ENCODE measurements around the gene HDC.

The HDC gene

DNA sequence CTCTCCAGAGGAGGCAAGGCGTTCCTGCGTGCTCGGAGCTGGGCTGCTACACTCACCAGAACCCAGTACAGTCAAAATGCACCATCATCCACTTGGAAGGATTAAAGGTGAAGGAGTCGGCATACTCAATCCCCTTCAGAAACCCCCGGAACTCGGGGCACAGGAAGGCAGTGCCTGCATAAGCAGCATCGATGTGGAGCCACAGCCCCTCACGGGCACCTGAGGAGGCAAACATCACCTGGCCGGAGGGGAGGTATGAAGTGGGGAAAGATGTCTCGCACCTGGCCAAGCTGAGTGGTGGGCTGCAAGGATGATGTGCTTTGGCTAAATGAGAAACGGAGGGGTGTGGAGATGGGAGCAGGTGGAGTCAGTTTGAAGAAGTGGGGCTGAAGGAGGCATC, 13.0 kb downstream of the HDC start:
- DNase-seq, result no peak

DNA sequence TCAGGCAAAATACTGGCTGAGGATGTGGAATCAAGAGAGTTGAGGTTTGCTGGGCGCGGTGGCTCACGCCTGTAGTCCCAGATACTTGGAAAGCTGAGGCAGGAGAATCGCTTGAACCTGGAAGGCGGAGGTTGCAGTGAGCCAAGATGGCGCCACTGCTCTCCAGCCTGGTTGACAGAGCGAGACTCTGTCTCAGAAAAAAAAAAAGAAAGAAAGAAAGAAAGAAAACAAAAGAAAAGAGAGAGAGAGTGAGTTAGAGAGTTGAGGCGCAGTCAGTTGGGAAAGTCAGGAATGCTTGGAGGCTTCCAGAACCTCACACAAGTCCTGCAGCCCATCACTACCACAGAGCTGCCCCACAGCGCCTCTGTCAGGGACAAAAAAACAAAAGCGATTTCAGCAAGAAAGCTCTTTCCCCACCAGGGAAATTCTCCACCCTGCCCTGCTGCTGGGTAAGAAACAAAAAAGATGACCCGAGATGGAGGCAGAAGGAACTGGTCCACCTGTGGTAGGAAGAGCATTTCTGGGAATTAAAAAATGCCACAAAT, 13.8 kb downstream of the HDC start:
- no peak for DNase-seq

DNA sequence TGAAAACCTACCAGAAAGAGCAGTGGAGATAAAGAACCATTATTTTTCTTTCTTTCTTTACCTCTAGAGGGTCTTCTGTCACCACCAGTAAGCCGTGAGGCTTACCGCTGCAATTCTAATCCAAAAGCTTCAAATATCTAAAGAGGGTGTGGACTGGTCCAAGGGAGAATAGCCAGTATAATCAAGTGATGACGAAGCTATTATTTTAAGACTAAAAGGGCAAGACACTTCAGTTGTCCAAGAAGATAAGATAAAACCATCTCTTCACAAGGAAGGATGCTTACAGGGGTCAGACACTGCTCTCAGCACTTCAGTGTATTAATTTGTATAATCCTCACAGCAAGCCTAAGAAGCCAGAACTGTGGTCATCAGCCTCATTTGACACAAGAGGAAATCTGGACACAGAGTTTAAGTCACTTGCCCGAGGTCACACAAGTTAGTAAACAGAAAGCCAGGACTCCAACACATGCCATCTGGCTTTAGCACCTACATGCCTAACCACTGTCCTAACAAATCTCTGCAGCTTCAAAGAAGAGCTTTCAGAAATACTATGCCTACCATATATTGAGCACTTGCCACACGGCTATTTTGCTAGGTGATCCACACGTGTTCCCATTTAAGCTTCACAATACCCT, 14.6 kb downstream of the HDC start:
- DNase-seq, result no peak

DNA sequence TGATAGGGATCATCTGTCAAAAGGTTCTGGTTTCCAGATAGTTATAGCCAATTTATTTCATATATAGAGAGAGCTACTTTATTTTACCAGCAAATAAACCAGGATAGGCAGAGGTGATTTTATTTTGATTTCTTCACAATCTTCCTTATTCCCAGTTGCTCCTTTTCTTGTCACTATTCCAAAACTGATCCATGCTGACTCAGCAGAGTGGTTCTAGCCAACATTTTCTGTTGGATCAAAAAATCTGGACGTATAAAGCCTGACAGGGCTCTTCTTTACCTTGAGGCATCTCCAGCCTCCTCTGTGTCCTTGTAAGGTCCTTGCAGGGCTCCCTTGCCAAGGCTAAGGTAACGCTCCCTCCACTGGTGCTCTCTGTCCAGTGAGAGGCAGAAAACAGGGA, 15.8 kb downstream of the HDC start:
- DNase-seq, result no peak

DNA sequence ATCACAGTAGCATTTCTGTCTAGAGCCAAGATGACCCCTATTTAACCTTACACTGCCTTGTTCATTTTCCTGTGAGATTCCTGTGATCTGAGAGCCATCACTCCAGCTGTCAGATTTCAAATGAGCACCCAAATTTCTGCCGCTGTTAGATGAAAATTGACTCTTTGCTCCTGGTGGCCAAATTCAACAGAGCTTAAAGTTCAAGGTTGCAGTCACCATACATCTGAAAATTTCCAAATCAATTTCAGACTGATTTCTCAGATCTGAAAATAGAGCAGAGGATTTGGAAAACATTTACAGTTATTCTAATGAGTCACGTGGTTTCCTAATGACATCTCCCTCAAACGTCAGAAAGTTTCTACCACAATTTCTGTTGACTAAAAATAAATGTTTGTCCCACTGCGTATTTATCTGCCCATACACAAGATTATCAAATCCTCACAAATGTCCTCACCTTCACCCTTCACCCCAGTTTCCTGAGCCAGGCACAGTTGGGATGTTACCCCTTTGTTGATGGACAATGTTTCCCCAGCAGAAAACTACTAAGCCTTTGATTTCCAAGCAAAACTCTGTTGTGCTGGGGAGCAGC, 16.4 kb downstream of the HDC start:
- DNase-seq, result peak; percentile 52

DNA sequence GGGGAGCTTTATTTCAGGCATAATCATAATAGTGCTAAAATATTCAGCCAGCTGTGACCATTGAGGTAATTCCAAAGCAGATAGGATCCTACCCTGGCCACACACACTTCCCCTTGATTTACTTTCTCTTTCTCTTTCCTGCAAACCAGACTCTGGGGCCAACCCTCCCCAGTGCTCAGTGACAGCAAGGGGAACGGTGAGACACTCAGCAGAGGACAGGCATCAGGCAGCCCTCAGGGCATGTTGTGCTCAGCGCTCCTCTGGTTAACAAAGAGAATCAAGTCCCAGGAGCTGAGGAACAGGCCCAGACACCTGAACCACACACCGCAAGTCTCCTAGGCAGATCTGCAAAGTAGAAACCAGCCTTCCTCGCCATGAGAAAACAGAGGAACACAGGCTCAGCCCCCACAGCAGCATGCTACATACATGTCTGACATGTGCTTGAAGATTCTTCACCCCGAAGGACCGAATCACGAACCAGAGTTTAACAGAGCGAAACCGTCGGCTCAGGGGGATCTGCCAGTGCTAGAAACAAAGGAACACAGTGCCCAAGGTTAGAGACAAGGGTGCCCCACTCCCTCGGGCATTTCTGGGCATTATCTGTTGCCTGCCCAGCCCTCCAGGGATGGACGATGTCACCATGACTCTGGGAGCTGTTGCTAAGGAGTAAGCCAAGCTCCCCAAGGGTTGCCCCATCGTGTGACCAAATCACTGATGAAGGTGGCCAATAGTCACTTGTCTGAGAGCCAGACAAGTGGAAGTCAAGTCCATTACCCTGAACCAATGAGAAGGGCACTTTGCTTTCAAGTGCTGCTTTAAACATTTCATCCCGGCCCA, 17.5 kb downstream of the HDC start:
- DNase-seq, result peak; percentile 86

DNA sequence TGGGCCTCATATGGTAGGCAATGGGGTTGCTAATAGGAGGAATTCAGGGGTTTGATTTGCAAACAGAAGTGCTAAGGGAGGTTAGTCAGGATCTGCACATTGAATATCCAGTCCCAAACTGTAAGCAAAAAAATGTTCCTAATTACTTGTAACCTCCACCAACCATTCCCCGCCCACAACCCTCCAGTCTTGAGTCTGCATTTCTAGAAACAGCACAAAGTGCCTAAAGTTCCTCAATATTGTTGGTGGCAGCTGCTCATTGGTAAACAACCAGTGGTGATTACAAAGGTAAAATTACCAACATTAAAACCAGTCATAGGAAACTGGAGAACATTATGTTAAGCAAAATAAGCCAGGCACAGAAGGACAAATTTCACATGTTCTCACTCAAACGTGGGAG, 18.9 kb downstream of the HDC start:
- no peak for DNase-seq

DNA sequence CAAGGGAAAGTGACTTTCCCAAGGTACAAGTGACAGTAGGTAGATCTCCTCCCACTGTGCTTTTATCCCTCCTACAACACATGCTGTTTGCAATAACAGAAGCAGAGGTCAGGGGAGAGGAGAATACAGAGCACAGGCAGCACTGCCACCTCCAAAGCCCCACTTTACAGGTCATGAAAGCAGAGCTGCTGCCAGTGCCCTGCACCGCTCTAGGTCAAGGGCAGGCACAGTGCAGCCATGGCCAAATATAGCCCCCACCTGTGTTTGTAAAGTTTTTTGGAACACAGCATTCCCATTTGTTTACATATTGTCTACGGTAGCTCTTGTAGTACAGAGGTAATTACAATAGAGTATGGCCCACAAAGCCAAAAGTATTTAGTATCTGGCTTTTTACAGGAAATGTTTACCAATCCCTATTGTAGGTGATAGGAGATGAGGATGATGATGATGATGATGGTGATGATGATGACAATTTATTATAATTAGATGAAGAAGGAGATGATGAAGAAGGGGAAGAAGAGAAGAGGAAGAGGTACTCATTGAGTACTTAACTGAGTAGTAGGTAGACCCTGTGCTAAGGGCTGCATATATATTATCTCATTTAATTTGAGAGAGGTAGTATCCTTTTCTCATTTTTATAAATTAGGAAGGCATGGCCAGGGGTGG, 20.4 kb downstream of the HDC start:
- DNase-seq, result no peak

DNA sequence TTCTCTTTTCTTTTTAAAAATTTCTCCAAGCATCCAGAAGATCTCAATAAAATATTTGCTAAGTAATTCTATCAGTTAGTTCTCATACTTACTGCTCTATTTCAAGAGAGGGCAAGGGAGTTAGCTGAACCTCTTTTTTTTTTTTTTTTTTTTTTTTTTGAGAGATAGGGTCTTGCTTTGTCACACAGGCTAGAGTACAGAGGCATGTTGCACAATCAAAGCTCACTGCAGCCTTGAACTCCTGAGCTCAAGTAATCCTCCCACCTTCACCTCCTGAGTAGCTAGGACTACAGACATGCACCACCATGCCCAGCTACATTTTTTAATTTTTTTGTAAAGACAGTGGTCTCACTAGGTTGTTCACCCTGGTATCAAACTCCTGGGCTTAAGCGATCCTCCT, 21.4 kb downstream of the HDC start:
- no peak for DNase-seq

DNA sequence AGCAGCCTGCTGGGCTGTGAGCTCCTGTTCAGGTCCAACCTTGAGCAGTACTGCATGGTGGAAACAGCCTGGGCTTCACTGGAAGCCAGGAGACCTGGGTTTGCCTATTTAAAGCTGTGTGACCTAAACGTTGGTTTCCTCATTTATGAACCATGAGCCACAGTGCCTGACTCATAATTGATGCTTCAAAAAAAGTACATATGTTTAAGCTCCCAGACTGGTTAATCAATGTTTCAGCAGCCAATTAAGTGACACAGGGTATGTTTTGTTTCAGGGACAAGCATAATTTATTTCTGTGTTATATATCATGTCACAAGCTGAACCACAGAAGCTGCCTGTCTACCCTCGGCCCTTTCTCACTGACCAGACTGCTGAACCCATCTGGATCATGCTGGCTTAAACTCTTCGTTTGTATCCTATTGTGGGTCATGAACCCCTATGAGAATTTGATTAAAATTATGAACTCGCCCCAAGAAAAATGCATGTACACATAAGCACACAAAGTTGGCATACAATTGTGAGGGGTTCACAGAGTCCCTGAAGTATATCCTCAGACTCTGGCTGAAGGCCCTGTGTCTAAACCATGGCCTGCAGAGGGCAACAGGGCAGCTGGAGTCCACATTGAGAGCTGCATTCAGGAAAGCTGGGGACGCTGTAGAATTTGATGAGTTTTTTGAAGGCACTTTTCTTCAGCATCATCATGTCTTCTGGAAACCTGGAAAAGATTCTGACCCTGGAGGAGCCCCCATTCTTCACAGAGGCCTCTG, 23.7 kb downstream of the HDC start:
- DNase-seq, result peak; percentile 54

DNA sequence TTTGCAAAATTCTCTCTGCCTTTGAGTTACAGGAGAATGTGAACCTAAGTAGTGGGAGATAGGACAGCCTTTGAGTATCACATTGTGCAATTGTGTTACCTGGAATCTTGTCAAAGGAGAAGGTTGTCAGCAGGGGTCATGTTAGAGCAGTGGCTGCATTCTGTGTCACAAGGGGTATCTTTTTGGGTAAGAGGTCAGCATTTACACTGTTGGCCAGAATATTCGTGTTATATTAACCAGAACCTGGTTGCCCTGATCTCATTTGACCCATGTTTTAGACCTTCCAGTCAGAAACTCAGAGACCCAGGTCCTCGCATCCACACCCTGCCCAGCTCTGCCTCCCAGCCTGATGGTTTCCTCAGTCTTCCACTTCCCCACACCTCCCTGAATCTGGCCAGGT, 27.3 kb downstream of the HDC start:
- no peak for DNase-seq

DNA sequence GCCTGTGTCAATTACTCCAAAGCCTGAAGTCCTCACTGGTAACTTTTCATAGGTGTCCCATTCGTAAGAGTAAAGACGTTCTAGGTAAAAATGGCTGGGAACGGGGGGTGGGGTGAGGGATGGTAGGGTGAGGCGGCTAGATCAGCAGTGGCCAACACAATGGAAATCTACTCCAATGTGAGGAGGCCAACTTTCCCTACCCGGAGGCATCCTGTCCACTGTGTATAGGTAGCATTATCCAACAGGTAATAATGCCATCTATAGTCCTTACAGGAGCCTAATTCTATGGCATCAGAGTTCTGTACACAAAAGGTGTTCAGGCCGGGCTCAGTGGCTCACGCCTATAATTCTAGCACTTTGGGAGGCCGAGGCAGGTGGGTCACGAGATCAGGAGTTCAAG, 29.1 kb downstream of the HDC start:
- DNase-seq, result no peak

DNA sequence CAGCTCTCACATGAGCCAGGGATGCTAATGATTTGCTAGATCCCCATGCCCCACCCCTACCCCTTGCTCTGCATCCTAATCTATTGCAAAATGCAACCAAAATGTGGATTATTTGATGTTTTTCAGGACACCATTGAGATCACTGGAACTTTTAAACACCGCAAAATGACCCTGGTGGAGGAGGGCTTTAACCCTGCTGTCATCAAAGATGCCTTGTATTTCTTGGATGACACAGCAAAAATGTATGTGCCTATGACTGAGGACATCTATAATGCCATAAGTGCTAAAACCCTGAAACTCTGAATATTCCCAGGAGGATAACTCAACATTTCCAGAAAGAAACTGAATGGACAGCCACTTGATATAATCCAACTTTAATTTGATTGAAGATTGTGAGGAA, 29.7 kb downstream of the HDC start:
- no peak for DNase-seq

DNA sequence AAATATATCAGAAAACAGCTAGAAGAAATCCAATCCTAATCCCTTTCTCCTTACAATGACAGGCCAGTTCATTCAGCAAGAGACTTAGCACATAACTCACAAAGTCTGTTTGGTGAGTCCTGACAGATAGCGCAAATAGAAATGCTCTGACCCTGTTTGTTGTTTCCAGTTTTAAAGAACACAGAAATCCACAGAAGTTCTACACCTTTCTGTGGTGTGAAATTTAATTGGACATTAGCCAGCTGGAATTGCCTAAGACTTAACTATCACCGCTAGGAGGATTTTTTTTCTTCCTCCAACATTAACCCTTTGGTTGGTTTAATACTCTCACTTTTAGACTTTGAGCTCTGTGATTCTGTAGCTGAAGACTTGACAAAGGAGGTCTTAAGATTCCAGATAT, 30.8 kb downstream of the HDC start:
- no peak for DNase-seq

DNA sequence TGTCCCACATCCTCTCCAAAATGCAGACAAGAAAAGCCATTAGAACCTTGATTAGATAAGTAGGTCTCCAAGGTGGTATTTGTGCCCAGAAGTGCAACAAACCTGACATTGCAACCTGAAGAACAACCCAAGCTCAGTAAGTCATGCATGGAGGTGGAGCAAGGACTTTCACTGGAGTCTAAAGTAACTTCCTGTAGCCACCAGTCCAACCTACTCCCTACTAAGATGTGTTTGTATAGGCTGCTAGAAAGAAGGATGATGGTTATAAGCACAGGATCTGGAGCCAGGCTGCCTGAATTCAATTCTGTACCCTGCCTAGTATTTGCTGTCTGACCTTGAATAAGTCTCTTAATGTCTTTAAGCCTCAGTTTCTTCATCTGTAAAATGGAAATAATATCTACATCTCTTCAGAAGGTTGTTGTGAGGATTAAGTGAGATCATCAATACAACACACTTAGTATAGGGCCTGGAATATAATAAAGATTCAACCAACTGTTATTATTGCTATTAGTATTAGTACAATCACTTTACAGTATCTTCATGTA, 32.3 kb downstream of the HDC start:
- no peak for DNase-seq

DNA sequence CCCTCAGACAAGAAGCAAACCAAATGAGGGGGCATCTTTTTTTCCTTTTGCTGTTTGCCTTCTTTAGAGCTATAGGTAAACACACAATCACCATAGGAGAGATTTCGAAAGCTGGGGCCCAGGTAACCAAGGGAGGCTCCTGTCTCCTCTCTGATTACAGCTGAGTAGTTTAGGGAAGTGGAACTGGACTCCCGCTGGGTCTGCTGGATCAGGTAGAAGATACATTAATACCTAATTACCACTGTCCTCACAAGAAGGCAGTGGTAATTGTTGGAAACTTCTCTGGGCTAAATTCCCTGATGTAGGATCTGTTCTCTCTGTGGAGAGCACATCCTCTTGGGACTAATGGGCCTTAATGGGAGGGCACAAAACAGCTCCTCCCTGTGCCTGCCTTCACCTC, 32.7 kb downstream of the HDC start:
- no peak for DNase-seq

DNA sequence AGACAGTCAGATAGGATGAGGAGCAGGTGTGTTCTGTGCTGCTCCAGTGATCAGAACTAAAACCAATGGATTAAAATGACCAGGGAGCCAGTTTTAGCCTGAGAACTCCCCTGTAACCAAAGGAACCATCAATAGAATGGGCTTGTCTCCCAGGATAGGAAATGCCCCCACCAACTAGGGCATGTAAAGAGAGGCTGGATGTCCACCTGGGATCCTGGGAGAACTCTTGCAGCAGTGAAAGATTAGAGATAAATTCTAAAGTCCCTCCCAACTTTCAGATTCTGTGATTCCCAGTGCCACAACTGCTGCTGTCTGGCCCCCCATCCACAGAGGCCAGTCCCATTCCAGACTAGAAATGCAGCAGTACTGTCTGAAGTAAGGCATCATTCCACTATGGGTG, 33.8 kb downstream of the HDC start:
- no peak for DNase-seq

DNA sequence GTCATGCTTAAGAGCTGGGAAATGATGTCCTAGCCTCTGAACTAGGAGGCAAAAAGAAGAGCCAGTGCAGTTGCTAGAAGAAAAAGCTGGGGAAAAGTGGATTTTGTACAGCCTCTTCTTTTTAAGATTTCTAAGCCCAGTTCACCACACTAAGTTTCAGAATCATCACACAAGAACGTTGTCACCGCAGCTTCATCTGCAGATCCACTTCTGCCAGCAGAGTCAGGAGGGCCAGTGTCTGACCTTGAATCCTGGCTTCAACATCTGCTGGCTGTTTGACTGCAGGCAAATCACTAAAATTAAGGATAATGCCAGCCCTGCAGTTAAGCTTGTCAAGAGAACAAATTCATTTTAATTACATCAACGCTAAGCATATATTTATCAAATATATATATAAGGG, 36.2 kb downstream of the HDC start:
- DNase-seq, result no peak

DNA sequence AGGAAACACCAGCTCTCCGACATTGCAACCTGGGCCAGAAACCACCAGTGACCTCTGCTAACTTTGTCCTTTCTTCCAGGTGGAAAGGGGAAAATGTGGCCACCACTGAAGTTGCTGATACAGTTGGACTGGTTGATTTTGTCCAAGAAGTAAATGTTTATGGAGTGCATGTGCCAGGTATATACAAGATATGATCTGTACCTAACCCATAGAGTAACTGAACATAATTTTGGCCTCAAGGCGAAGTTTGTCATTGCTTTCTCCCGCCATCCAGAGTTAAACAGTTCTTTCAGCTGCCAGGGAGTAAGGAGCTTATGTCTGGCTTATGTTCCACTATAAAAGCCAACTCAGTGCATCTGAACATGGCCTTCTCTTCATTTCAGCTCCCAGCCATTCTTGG, 36.7 kb downstream of the HDC start:
- no peak for DNase-seq

DNA sequence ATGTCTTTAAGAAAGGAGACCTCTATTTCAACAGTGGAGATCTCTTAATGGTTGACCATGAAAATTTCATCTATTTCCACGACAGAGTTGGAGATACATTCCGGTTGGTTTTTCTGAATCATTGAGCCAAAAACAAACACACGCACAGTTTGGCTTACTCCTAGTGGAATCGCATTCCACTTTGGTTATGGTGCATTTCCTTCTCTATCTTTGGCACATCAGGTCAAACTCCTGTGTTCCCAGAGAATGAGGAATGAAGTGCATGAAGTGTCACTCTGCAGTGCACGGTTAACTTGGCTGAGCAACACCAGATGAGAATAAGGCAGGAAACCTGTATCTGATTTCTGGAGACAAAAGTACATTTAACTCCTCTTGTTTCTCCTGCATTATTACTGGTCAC, 38.5 kb downstream of the HDC start:
- DNase-seq, result no peak

DNA sequence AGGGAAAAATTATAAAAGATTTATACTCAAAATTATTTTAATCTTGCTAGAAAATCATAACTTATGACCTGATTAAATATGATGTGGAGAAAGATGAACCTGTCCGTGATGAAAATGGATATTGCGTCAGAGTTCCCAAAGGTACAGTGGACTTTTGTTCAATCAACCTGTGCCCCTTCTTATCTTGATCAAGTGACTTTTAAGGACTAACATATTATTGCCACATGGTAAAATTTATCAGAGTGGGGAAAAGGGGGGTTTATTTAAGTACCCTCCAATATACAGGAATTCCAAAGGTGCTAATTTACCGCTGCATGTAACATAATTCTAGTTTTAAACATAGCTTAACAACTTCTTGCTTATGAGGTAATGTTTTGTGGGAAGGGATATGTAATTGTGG, 39.6 kb downstream of the HDC start:
- DNase-seq, result no peak

DNA sequence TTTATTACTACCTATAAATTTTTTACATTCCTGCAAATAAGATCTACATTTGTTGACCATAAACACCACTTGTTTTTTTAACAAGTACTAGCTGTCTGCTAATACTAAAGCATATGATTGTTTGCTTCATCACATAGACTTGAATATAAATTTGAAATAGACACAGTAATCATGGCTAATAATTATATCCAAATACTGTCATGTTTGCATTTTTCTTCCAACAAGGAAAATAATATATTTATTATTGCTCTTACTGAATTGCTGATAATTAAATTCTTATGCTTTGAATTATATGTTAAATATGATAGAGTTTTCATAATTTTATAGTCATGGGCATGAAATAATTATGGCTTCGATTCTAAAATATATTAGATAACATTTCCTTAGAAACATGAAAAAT, 40.5 kb downstream of the HDC start:
- DNase-seq, result no peak

DNA sequence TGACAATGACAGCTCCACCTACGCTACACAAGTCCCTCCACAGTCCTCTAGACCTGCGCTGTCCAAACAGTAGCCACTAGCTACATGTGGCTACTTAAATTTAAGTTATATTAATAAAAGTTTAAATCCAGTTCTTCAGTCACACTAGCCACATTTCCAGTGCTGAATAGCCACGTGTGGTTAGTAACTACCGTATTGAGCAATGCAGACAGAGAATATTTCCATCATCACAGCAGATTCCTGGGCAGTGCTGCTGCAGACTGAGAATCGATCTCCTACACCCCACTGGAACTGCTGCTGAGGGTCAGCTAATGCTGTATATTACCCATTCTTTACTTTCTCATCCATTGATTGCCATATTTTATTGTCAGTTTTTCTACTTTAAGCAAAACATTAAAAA, 40.9 kb downstream of the HDC start:
- no peak for DNase-seq

Measured in activated CD4-positive, alpha-beta T cell treated with anti-CD3 and anti-CD28 coated beads, Interleukin-10, Interleukin-2, amounts not matched to agents 100 ng/mL and 50 ng/mL, durations not matched to agents 16 hours and 8 hours (primary cell).